GM19452 (cell line): Measurements from ENCODE around the gene RUNDC1.

ENCODE experiments used
- ATAC-seq: cut with Tn5 transposase; IDR thresholded peaks from one replicate; pipeline ENCODE4 v1.9.1; 2021; ENCODE audit not compliant: unreplicated experiment

RUNDC1 gene

GRCh38 chr17:43039646-43040045, 59.3 kb downstream of the RUNDC1 start:
- no peak for ATAC-seq

- no peak for ATAC-seq
Observed at GRCh38 chr17:43040655-43041054, 60.3 kb downstream of the RUNDC1 start.

GRCh38 chr17:43042025-43042628, 61.8 kb downstream of the RUNDC1 start:
- ATAC-seq, result no peak
